H1 (cell line): Measurements from ENCODE around the gene OGG1. TPM values are rescaled to one million over a fixed set of nuclear protein-coding genes. Genes with fewer than 3 reads are reported as not detected.

Experiments
- GTF2F1 ChIP-seq: IDR thresholded peaks from 2 replicates; pipeline ENCODE4 v1.6.1; 2012; ENCODE audit warnings: low read depth, low read length, improper control_type of control experiment, borderline replicate concordance
- SIRT6 ChIP-seq: IDR thresholded peaks from one replicate; pipeline ENCODE4 v1.7.1; 2012; ENCODE audit warnings: low read length, inconsistent platforms
- polyA plus RNA-seq, 7 experiments: library from polyadenylated mRNA; depleted of rRNA in 3 of 7; stranded (reverse) in 5 of 7; unstranded in 2 of 7; fragments of >200 nt in 5 of 7; fragments of 200-250 nt in 2 of 7; gene quantifications; 1 replicate in 5 of 7; 2 replicates in 1 of 7; 4 replicates in 1 of 7; pipeline versions ENCODE4 v1.2.1 to v1.2.3, GENCODE V29; 2011 to 2013; ENCODE audit warnings: missing spikeins in 2 of 7, mixed read lengths in 2 of 7
- total RNA-seq: library from RNA; stranded (reverse); fragmentation: NEBNext Ultra II Directional; extraction: Animal tissue kit (Norgen Biotek cat#: 25700); gene quantifications from 2 replicates; pipeline ENCODE4 v1.2.1, GENCODE V29; 2021
- TF ChIP-seq, protein P1 (sequence below): IDR thresholded peaks from 2 replicates; pipeline ENCODE4 v1.6.1; 2012; ENCODE audit warnings: inconsistent platforms

The OGG1 gene
- total and polyA plus RNA-seq, 2 of the 8 experiments (the other 6 are each of a cell fraction or from before 2014, with no cell fraction given), result 29.6 to 46.8 TPM

DNA sequence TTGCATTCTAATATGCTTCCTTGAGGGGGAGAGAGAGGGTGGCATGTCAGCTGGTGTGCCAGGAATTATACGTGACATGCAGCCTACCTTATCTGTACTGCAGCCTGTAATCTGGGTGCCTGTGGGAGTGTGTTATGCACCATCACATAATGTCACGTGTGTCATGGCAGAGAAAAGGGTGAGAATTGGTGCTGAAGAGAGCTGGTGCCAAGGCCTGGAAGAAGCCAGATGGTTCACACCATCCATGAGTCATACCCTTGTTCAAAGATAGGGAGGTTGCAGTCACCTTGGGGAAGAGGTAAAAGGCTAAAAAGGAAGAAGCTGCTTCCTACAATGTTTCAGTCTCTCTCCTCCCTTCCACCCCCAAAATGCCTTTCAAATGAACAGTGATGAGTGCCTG is 12.9 kb upstream of the OGG1 start (continued):
- TF ChIP-seq, protein P1, sequence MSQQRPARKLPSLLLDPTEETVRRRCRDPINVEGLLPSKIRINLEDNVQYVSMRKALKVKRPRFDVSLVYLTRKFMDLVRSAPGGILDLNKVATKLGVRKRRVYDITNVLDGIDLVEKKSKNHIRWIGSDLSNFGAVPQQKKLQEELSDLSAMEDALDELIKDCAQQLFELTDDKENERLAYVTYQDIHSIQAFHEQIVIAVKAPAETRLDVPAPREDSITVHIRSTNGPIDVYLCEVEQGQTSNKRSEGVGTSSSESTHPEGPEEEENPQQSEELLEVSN, result no peak
- TF ChIP-seq GTF2F1 (no peak), SIRT6 (no peak)
